HG02642 (cell line): ENCODE results near the gene CASR.
"Not testable (repeated sequence)": the region's sequence is repeated elsewhere in the genome, so short reads cannot be mapped to it uniquely, and the experiment has no call there.

Experiments
- ATAC-seq: cut with Tn5 transposase; IDR thresholded peaks from one replicate; pipeline ENCODE4 v1.9.1; 2021; ENCODE audit warnings: mild to moderate bottlenecking; ENCODE audit not compliant: unreplicated experiment, poor library complexity

CASR gene

GRCh38 chr3:122183521-122183892 lies at the start of gene CASR:
CASR (plus strand) TSS chr3:122183668; CDS start chr3:122254190, 70,522 bp downstream.
- no peak for ATAC-seq

- ATAC-seq, result peak; percentile 87
Measured at GRCh38 chr3:122146466-122146865, 37.0 kb upstream of the CASR start.

- no peak for ATAC-seq
Measured at GRCh38 chr3:122148941-122149627, 34.4 kb upstream of the CASR start.

GRCh38 chr3:122151480-122151879 lies 32.0 kb upstream of the CASR start:
- no peak for ATAC-seq

- ATAC-seq, result not testable (repeated sequence)
Measured at GRCh38 chr3:122164983-122165382, 18.5 kb upstream of the CASR start.

- no peak for ATAC-seq
Measured at GRCh38 chr3:122167630-122168029, 15.8 kb upstream of the CASR start.

GRCh38 chr3:122168044-122168443 lies 15.4 kb upstream of the CASR start:
- no peak for ATAC-seq

- no peak for ATAC-seq
Measured at GRCh38 chr3:122169911-122170310, 13.6 kb upstream of the CASR start.

- not testable (repeated sequence) for ATAC-seq
Measured at GRCh38 chr3:122171361-122171760, 12.1 kb upstream of the CASR start.

- no peak for ATAC-seq
Measured at GRCh38 chr3:122178711-122179110, 4.8 kb upstream of the CASR start.

GRCh38 chr3:122183893-122184590 lies 574 bp downstream of the CASR start:
- ATAC-seq, result no peak

- no peak for ATAC-seq
Measured at GRCh38 chr3:122184591-122184929, 1.1 kb downstream of the CASR start.

- ATAC-seq, result no peak
Measured at GRCh38 chr3:122186372-122186771, 2.9 kb downstream of the CASR start.

GRCh38 chr3:122188737-122189136 lies 5.3 kb downstream of the CASR start:
- ATAC-seq, result no peak

GRCh38 chr3:122189357-122189756 lies 5.9 kb downstream of the CASR start:
- no peak for ATAC-seq

GRCh38 chr3:122190525-122190924 lies 7.1 kb downstream of the CASR start:
- ATAC-seq, result no peak

GRCh38 chr3:122198966-122199365 lies 15.5 kb downstream of the CASR start:
- ATAC-seq, result no peak

GRCh38 chr3:122199552-122199951 lies 16.1 kb downstream of the CASR start:
- no peak for ATAC-seq

GRCh38 chr3:122200661-122201060 lies 17.2 kb downstream of the CASR start:
- no peak for ATAC-seq

GRCh38 chr3:122201476-122201875 lies 18.0 kb downstream of the CASR start:
- not testable (repeated sequence) for ATAC-seq

- ATAC-seq, result no peak
Measured at GRCh38 chr3:122208579-122208978, 25.1 kb downstream of the CASR start.

GRCh38 chr3:122213650-122214049 lies 30.2 kb downstream of the CASR start:
- ATAC-seq, result no peak
